Measurements from ENCODE around the gene TLCD3A.
"Not testable (repeated sequence)": the region's sequence is repeated elsewhere in the genome, so short reads cannot be mapped to it uniquely, and the experiment has no call there.

DNA sequence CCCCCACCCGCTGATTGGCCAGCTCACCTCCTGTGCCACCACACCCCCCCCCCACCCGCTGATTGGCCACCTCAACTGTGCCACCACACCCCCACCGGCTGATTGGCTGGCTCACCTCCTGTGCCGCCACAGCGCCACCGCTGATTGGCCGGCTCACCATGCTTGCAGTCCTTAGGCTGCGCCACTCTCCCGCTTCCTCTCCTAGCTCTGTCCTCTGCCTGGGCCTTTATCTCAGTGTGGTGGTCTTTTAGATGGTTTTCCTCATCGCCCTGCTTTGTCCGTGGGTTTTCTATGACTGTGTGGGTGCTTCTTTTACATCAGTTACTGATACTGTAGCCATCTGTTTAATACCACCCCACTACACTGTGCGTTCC lies 58.5 kb downstream of the TLCD3A start:
- TF ChIP-seq CTCF (conservative IDR thresholded peaks at IDR 0.05; ENCODE audit: low read depth, low read length); EZH2 (IDR thresholded peaks at IDR 0.05; ENCODE audit: low read length, unreplicated experiment): not testable (repeated sequence)
